GM23338 (cell line): ENCODE results near the gene IGFBP7. TPM values are rescaled to one million over a fixed set of nuclear protein-coding genes. Genes with fewer than 3 reads are reported as not detected.
A peak's percentile ranks its signal among the peaks of the same experiment; 100 is the strongest.

ENCODE experiments used
- ATAC-seq: fragments of 200-7000 bp; cut with Tn5 transposase; 3 replicates; pipeline ENCODE4 v1.9.1; 2020
- DNase-seq: peaks from one replicate; pipeline ENCODE4 v3.0.0-alpha.2; 2015; ENCODE audit warnings: low spot score
- H2AFZ ChIP-seq: fragments of 200-600 bp; sonication (generic); 2 replicates; pipeline ENCODE4 v1.8.0; 2016; ENCODE audit warnings: antibody characterized with exemption, mild to moderate bottlenecking, moderate library complexity
- H3F3A ChIP-seq: fragments of 200-600 bp; sonication (generic); replicated peaks from 2 replicates; pipeline ENCODE4 v1.8.0; 2017; ENCODE audit warnings: antibody characterized with exemption, mixed run types, low read depth
- H3K27ac ChIP-seq: fragments of 200-600 bp; sonication (generic); 2 replicates; pipeline ENCODE4 v1.6.1; 2016; ENCODE audit warnings: low read depth
- H3K27me3 ChIP-seq: fragments of 200-600 bp; sonication (generic); 2 replicates; pipeline ENCODE4 v1.8.0; 2016; ENCODE audit warnings: mild to moderate bottlenecking, mixed run types, moderate library complexity; ENCODE audit not compliant: insufficient read depth
- H3K36me3 ChIP-seq: fragments of 200-600 bp; sonication (generic); 2 replicates; pipeline ENCODE4 v1.8.0; 2016; ENCODE audit warnings: mild to moderate bottlenecking; ENCODE audit not compliant: insufficient read depth
- H3K4me1 ChIP-seq: fragments of 200-600 bp; sonication (generic); 2 replicates; pipeline ENCODE4 v1.8.0; 2016; ENCODE audit warnings: mild to moderate bottlenecking, moderate library complexity; ENCODE audit not compliant: insufficient read depth
- H3K4me2 ChIP-seq: fragments of 200-600 bp; sonication (generic); 2 replicates; pipeline ENCODE4 v1.7.1; 2017; ENCODE audit warnings: mixed run types
- H3K4me3 ChIP-seq: fragments of 200-600 bp; sonication (generic); 2 replicates; pipeline ENCODE4 v1.6.1; 2016; ENCODE audit warnings: mixed run types
- H3K79me2 ChIP-seq: fragments of 200-600 bp; sonication (generic); replicated peaks from 2 replicates; pipeline ENCODE4 v1.8.0; 2017; ENCODE audit warnings: mild to moderate bottlenecking; ENCODE audit not compliant: insufficient read depth
- H3K9me2 ChIP-seq: fragments of 200-600 bp; sonication (generic); 2 replicates; pipeline ENCODE4 v1.8.0; 2017; ENCODE audit not compliant: insufficient read depth
- H4K20me1 ChIP-seq: fragments of 200-600 bp; sonication (generic); replicated peaks from 2 replicates; pipeline ENCODE4 v1.8.0; 2017; ENCODE audit warnings: mild to moderate bottlenecking; ENCODE audit not compliant: insufficient read depth
- H3K27ac Mint-ChIP-seq: 2 replicates; pipeline ENCODE4 v1.8.0; 2020; ENCODE audit warnings: inconsistent platforms, mild to moderate bottlenecking, moderate library complexity, mixed read lengths
- H3K27me3 Mint-ChIP-seq: 3 replicates; pipeline ENCODE4 v1.8.0; 2022; ENCODE audit warnings: low read depth, mild to moderate bottlenecking, moderate library complexity, mixed read lengths, inconsistent platforms; ENCODE audit not compliant: insufficient read depth, poor library complexity
- H3K36me3 Mint-ChIP-seq: 3 replicates; pipeline ENCODE4 v1.8.0; 2021; ENCODE audit warnings: low read depth, mild to moderate bottlenecking, inconsistent platforms, moderate library complexity, mixed read lengths
- H3K4me1 Mint-ChIP-seq: 3 replicates; pipeline ENCODE4 v1.8.0; 2020; ENCODE audit warnings: mild to moderate bottlenecking, inconsistent platforms, mixed read lengths
- H3K4me3 Mint-ChIP-seq: 3 replicates; pipeline ENCODE4 v1.8.0; 2021; ENCODE audit warnings: moderate library complexity, mild to moderate bottlenecking, inconsistent platforms, mixed read lengths
- H3K9me3 Mint-ChIP-seq: 3 replicates; pipeline ENCODE4 v1.8.0; 2020; ENCODE audit warnings: moderate library complexity, mild to moderate bottlenecking, inconsistent platforms, mixed read lengths
- CREB1 ChIP-seq: fragments of 250-450 bp; sonication (Bioruptor Pico); IDR thresholded peaks from 2 replicates; pipeline ENCODE4 v1.5.0; 2020; ENCODE audit warnings: low read depth, mild to moderate bottlenecking, moderate library complexity
- CTCF ChIP-seq, 2 experiments: fragments of 200-600 bp in 1 of 2; sonication (generic) in 1 of 2; conservative IDR thresholded peaks; 2 replicates each; pipeline versions ENCODE4 v1.5.1 to v1.6.1; 2016 to 2017; ENCODE audit warnings: antibody characterized with exemption in 2 of 2, low read depth in 2 of 2, mild to moderate bottlenecking in 2 of 2, moderate library complexity in 1 of 2
- ETS1 ChIP-seq: IDR thresholded peaks from 2 replicates; pipeline ENCODE4 v1.6.1; 2016; ENCODE audit warnings: antibody characterized with exemption
- EZH2 ChIP-seq: fragments of 200-600 bp; sonication (generic); IDR thresholded peaks from one replicate; pipeline ENCODE4 v1.8.0; 2017; ENCODE audit warnings: antibody characterized with exemption, mild to moderate bottlenecking, low read depth; ENCODE audit not compliant: unreplicated experiment
- EZH2phosphoT487 ChIP-seq: fragments of 200-600 bp; sonication (generic); IDR thresholded peaks from one replicate; pipeline ENCODE4 v1.8.1; 2018; ENCODE audit warnings: antibody characterized with exemption; ENCODE audit not compliant: unreplicated experiment
- JUNB ChIP-seq: IDR thresholded peaks from one replicate; pipeline ENCODE4 v1.6.1; 2016; ENCODE audit warnings: antibody characterized with exemption; ENCODE audit not compliant: unreplicated experiment
- NANOG ChIP-seq: IDR thresholded peaks from 2 replicates; pipeline ENCODE4 v1.6.1; 2016; ENCODE audit warnings: antibody characterized with exemption, borderline replicate concordance
- POLR2AphosphoS5 ChIP-seq: IDR thresholded peaks from 2 replicates; pipeline ENCODE4 v1.6.1; 2016; ENCODE audit warnings: antibody characterized with exemption, low read depth
- REST ChIP-seq: IDR thresholded peaks from one replicate; pipeline ENCODE4 v1.6.1; 2018; ENCODE audit warnings: antibody characterized with exemption; ENCODE audit not compliant: unreplicated experiment
- STAT1 ChIP-seq: IDR thresholded peaks from one replicate; pipeline ENCODE4 v1.6.1; 2016; ENCODE audit warnings: antibody characterized with exemption; ENCODE audit not compliant: unreplicated experiment
- ZNF114 ChIP-seq: fragments of 250-450 bp; sonication (Bioruptor Pico); IDR thresholded peaks from 2 replicates; pipeline ENCODE4 v1.5.0; 2020; ENCODE audit warnings: mild to moderate bottlenecking, moderate library complexity
- ZNF331 ChIP-seq: fragments of 250-450 bp; sonication (Bioruptor Pico); IDR thresholded peaks from 2 replicates; pipeline ENCODE4 v1.5.0; 2020; ENCODE audit warnings: low read depth, mild to moderate bottlenecking, moderate library complexity
- polyA plus RNA-seq: library from polyadenylated mRNA; unstranded; fragments of >200 nt; fragmentation: Nextera tagmentation; extraction: Ambion mirVana; gene quantifications from 2 replicates; pipeline ENCODE4 v1.2.1, GENCODE V29; 2016
- total RNA-seq: library from RNA; depleted of rRNA; stranded (reverse); fragments of >200 nt; shearing (Covaris generic); gene quantifications from 2 replicates; pipeline ENCODE4 v1.2.3, GENCODE V29; 2014
- TF ChIP-seq, protein P1 (sequence below): fragments of 250-450 bp; sonication (Bioruptor Pico); IDR thresholded peaks from 2 replicates; pipeline ENCODE4 v1.5.0; 2020; ENCODE audit warnings: mild to moderate bottlenecking, moderate library complexity

Gene IGFBP7
- total and polyA plus RNA-seq, 2 experiments from 2014 or later: 0.49 to 7.9 TPM

DNA sequence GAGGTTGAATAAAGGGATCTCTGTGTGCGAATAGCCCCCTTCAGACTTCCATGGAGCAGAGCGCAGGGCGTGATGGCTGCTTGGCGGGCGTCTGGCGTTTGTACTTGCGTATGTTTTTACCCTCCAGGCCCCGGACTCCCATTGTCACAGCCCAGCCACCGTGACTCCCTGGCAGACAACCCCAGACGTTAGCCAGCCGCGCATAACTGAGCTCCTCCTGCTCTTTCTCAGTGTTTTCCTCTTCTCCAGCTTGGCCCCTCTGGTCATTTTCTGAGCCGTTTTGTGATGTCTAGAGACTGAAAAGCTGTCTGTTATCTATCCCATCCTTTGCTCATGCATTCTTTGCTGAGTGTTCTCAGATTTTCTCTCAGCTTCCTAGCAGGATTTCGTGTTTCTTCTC, 54.3 kb downstream of the IGFBP7 start:
- Histone ChIP-seq H3K9me2 (no peaks in the 10 kb centered on the region), H3K4me2 (no peak overlapping the region), H4K20me1 (no peaks in the 10 kb centered on the region), H3K4me3 (no peak overlapping the region), H3F3A (no peaks in the 10 kb centered on the region), H3K27ac (no peak overlapping the region), H3K79me2 (no peaks in the 10 kb centered on the region), H2AFZ (peak overlapping the region; percentile 85), H3K36me3 (no peaks in the 10 kb centered on the region), H3K4me1 (no peaks in the 10 kb centered on the region), H3K27me3 (no peaks in the 10 kb centered on the region)
- ATAC-seq: no peak
- Mint-ChIP-seq H3K4me1 (no peaks in the 10 kb centered on the region; the same call in 1 of the 3 replicates), H3K27me3 (peaks cover under 1% of the 10 kb centered on the region), H3K36me3 (no peaks in the 10 kb centered on the region; the same call in 2 of the 3 replicates), H3K4me3 (no peak overlapping the region), H3K27ac (no peak overlapping the region), H3K9me3 (no peaks in the 10 kb centered on the region)
- DNase-seq: no peak
- TF ChIP-seq CREB1 (CRISPR knock-in tag) (no peak), EZH2phosphoT487 (no peak), STAT1 (no peak), JUNB (no peak), REST (no peak), ZNF114 (CRISPR knock-in tag) (no peak), POLR2AphosphoS5 (no peak), EZH2 (no peak), ETS1 (no peak), NANOG (no peak), ZNF331 (CRISPR knock-in tag) (no peak), CTCF (conservative IDR thresholded peaks at IDR 0.05; ENCODE audit: low read depth in 2 of 2) (no peak)
- TF ChIP-seq, protein P1, sequence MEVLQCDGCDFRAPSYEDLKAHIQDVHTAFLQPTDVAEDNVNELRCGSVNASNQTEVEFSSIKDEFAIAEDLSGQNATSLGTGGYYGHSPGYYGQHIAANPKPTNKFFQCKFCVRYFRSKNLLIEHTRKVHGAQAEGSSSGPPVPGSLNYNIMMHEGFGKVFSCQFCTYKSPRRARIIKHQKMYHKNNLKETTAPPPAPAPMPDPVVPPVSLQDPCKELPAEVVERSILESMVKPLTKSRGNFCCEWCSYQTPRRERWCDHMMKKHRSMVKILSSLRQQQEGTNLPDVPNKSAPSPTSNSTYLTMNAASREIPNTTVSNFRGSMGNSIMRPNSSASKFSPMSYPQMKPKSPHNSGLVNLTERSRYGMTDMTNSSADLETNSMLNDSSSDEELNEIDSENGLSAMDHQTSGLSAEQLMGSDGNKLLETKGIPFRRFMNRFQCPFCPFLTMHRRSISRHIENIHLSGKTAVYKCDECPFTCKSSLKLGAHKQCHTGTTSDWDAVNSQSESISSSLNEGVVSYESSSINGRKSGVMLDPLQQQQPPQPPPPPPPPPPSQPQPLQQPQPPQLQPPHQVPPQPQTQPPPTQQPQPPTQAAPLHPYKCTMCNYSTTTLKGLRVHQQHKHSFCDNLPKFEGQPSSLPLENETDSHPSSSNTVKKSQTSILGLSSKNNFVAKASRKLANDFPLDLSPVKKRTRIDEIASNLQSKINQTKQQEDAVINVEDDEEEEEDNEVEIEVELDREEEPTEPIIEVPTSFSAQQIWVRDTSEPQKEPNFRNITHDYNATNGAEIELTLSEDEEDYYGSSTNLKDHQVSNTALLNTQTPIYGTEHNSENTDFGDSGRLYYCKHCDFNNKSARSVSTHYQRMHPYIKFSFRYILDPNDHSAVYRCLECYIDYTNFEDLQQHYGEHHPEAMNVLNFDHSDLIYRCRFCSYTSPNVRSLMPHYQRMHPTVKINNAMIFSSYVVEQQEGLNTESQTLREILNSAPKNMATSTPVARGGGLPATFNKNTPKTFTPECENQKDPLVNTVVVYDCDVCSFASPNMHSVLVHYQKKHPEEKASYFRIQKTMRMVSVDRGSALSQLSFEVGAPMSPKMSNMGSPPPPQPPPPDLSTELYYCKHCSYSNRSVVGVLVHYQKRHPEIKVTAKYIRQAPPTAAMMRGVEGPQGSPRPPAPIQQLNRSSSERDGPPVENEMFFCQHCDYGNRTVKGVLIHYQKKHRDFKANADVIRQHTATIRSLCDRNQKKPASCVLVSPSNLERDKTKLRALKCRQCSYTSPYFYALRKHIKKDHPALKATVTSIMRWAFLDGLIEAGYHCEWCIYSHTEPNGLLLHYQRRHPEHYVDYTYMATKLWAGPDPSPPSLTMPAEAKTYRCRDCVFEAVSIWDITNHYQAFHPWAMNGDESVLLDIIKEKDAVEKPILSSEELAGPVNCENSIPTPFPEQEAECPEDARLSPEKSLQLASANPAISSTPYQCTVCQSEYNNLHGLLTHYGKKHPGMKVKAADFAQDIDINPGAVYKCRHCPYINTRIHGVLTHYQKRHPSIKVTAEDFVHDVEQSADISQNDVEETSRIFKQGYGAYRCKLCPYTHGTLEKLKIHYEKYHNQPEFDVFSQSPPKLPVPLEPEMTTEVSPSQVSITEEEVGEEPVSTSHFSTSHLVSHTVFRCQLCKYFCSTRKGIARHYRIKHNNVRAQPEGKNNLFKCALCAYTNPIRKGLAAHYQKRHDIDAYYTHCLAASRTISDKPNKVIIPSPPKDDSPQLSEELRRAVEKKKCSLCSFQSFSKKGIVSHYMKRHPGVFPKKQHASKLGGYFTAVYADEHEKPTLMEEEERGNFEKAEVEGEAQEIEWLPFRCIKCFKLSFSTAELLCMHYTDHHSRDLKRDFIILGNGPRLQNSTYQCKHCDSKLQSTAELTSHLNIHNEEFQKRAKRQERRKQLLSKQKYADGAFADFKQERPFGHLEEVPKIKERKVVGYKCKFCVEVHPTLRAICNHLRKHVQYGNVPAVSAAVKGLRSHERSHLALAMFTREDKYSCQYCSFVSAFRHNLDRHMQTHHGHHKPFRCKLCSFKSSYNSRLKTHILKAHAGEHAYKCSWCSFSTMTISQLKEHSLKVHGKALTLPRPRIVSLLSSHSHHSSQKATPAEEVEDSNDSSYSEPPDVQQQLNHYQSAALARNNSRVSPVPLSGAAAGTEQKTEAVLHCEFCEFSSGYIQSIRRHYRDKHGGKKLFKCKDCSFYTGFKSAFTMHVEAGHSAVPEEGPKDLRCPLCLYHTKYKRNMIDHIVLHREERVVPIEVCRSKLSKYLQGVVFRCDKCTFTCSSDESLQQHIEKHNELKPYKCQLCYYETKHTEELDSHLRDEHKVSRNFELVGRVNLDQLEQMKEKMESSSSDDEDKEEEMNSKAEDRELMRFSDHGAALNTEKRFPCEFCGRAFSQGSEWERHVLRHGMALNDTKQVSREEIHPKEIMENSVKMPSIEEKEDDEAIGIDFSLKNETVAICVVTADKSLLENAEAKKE (CRISPR knock-in tag): no peak
